HCT116 (cell line): ENCODE results near the gene HASPIN. TPM values are rescaled to one million over a fixed set of nuclear protein-coding genes. Genes with fewer than 3 reads are reported as not detected.

Experiments
- ATAC-seq: fragments of 200-7000 bp; cut with Tn5 transposase; 2 replicates; pipeline ENCODE4 v1.9.1; 2020; ENCODE audit warnings: mild to moderate bottlenecking, moderate library complexity
- BruUV-seq: library from RNA; stranded (reverse); fragments of 400-500 nt; replicated peaks from 2 replicates; lab custom pipeline; 2021; lab: Mats Ljungman, UMichigan
- CTCF ChIA-PET: fragments of 300-600 bp; sonication (Branson Sonifier 250); formaldehyde crosslinking; loops from one replicate; lab custom pipeline; 2021; ENCODE audit warnings: antibody characterized with exemption; lab: Charles Lee
- POLR2A ChIA-PET: fragments of 300-600, 350-600 bp; sonication (Branson Sonifier 250); formaldehyde crosslinking; loops from one replicate; lab custom pipeline; 2021; ENCODE audit warnings: antibody characterized with exemption; lab: Charles Lee
- RAD21 ChIA-PET, 2 experiments: fragments of 300-600 bp; sonication (Branson Sonifier 250); formaldehyde crosslinking; loops; one replicate each; lab custom pipeline; 2023; ENCODE audit warnings: low total read pairs in 2 of 2; ENCODE audit not compliant: uncharacterized antibody in 2 of 2, unreplicated experiment in 2 of 2, low non-redundant PET in 1 of 2; lab: Charles Lee
- DNase-seq: peaks from one replicate; pipeline ENCODE4 v3.0.0-alpha.2; 2010; ENCODE audit warnings: low read depth, low spot score
- H2AFZ ChIP-seq: fragments of 200-600 bp; shearing (Covaris generic), sonication (generic); 2 replicates; pipeline ENCODE4 v1.6.1; 2017; ENCODE audit warnings: low read depth, mixed run types, mixed read lengths, antibody characterized with exemption, low read length; ENCODE audit not compliant: poor library complexity, severe bottlenecking
- H3K27ac ChIP-seq: 2 replicates; pipeline ENCODE4 v1.5.1; 2012; ENCODE audit warnings: low read depth, low read length
- H3K27me3 ChIP-seq: fragments of 200-600 bp; sonication (generic); 2 replicates; pipeline ENCODE4 v1.6.1; 2016; ENCODE audit warnings: mixed run types, low read length, mixed read lengths; ENCODE audit not compliant: insufficient read depth
- H3K36me3 ChIP-seq, 2 experiments: fragments of 200-500 bp in 1 of 2; fragments of 200-600 bp in 1 of 2; sonication (Bioruptor generic) in 1 of 2; sonication (generic) in 1 of 2; 2 replicates each; pipeline versions ENCODE4 v1.5.1 to v1.6.1; 2014 to 2016; ENCODE audit warnings: low read length in 2 of 2, inconsistent platforms in 1 of 2, mixed read lengths in 1 of 2, mixed run types in 1 of 2; ENCODE audit not compliant: insufficient read depth in 2 of 2, control insufficient read depth in 1 of 2
- H3K4me1 ChIP-seq, 2 experiments: fragments of 200-600 bp in 1 of 2; sonication (generic) in 1 of 2; 2 replicates each; pipeline versions ENCODE4 v1.5.1 to v1.6.1; 2012 to 2017; ENCODE audit warnings: low read length in 2 of 2, inconsistent platforms in 1 of 2, mild to moderate bottlenecking in 1 of 2, mixed read lengths in 1 of 2, mixed run types in 1 of 2, moderate library complexity in 1 of 2; ENCODE audit not compliant: insufficient read depth in 2 of 2, control insufficient read depth in 1 of 2
- H3K4me2 ChIP-seq: fragments of 200-600 bp; sonication (generic); 2 replicates; pipeline ENCODE4 v1.6.1; 2017; ENCODE audit warnings: mixed run types, low read length, mixed read lengths
- H3K4me3 ChIP-seq, 2 experiments: fragments of 200-600 bp in 1 of 2; sonication (generic) in 1 of 2; replicated peaks in 1 of 2; 2 replicates each; pipeline ENCODE4 v1.5.1; 2011 to 2016; ENCODE audit warnings: low read length in 2 of 2, control low read depth in 1 of 2, low read depth in 1 of 2, mild to moderate bottlenecking in 1 of 2, mixed read lengths in 1 of 2, mixed run types in 1 of 2
- H3K79me2 ChIP-seq: fragments of 200-600 bp; sonication (generic); 2 replicates; pipeline ENCODE4 v1.6.1; 2017; ENCODE audit warnings: mild to moderate bottlenecking, mixed run types, low read length, moderate library complexity, mixed read lengths; ENCODE audit not compliant: insufficient read depth
- H3K9ac ChIP-seq: fragments of 200-600 bp; sonication (generic); 2 replicates; pipeline ENCODE4 v1.6.1; 2016; ENCODE audit warnings: low read length, mixed read lengths
- H3K9me2 ChIP-seq: fragments of 200-600 bp; sonication (generic), shearing (Covaris generic); 2 replicates; pipeline ENCODE4 v1.6.1; 2017; ENCODE audit warnings: mixed run types, mild to moderate bottlenecking, moderate library complexity; ENCODE audit not compliant: insufficient read depth
- H3K9me3 ChIP-seq, 2 experiments: fragments of 200-500 bp in 1 of 2; fragments of 200-600 bp in 1 of 2; sonication (Bioruptor generic) in 1 of 2; sonication (generic) in 1 of 2; 2 replicates each; pipeline ENCODE4 v1.6.1; 2014 to 2017; ENCODE audit warnings: low read length in 2 of 2, mixed read lengths in 2 of 2, inconsistent platforms in 1 of 2, low read depth in 1 of 2, mild to moderate bottlenecking in 1 of 2, mixed run types in 1 of 2, moderate library complexity in 1 of 2; ENCODE audit not compliant: control insufficient read depth in 1 of 2, insufficient read depth in 1 of 2
- H4K20me1 ChIP-seq: fragments of 200-600 bp; sonication (generic), shearing (Covaris generic); 2 replicates; pipeline ENCODE4 v1.6.1; 2017; ENCODE audit warnings: mixed run types, mild to moderate bottlenecking, moderate library complexity; ENCODE audit not compliant: insufficient read depth
- ATF3 ChIP-seq: IDR thresholded peaks from 2 replicates; pipeline ENCODE4 v1.6.1; 2012
- CBX3 ChIP-seq: IDR thresholded peaks from 2 replicates; pipeline ENCODE4 v1.6.1; 2012; ENCODE audit warnings: low read depth
- CTCF ChIP-seq, 3 experiments: fragments of 200-600 bp in 1 of 3; sonication (generic) in 1 of 3; IDR thresholded peaks in 2 of 3; conservative IDR thresholded peaks in 1 of 3; 2 replicates each; pipeline ENCODE4 v1.5.1; 2012 to 2017; ENCODE audit warnings: low read depth in 2 of 3, low read length in 2 of 3, antibody characterized with exemption in 1 of 3, borderline replicate concordance in 1 of 3, control low read depth in 1 of 3, mild to moderate bottlenecking in 1 of 3, mixed read lengths in 1 of 3, mixed run types in 1 of 3, moderate library complexity in 1 of 3; ENCODE audit not compliant: insufficient read depth in 1 of 3
- EGR1 ChIP-seq: IDR thresholded peaks from 2 replicates; pipeline ENCODE4 v1.6.1; 2012; ENCODE audit warnings: low read depth
- ELF1 ChIP-seq: IDR thresholded peaks from 2 replicates; pipeline ENCODE4 v1.6.1; 2012; ENCODE audit warnings: low read depth, borderline replicate concordance
- EZH2 ChIP-seq: fragments of 200-600 bp; sonication (generic); IDR thresholded peaks from 2 replicates; pipeline ENCODE4 v1.6.1; 2017; ENCODE audit warnings: antibody characterized with exemption, mixed run types
- FOSL1 ChIP-seq: IDR thresholded peaks from 2 replicates; pipeline ENCODE4 v1.6.1; 2012; ENCODE audit warnings: low read depth
- JUND ChIP-seq: IDR thresholded peaks from 2 replicates; pipeline ENCODE4 v1.6.1; 2012
- POLR2A ChIP-seq: IDR thresholded peaks from 2 replicates; pipeline ENCODE4 v1.7.0; 2011; ENCODE audit warnings: borderline replicate concordance; ENCODE audit not compliant: insufficient read depth, insufficient read length; ENCODE audit errors: extremely low read depth
- RAD21 ChIP-seq: IDR thresholded peaks from 2 replicates; pipeline ENCODE4 v1.6.1; 2012; ENCODE audit warnings: low read depth, mild to moderate bottlenecking
- SIN3A ChIP-seq: IDR thresholded peaks from 2 replicates; pipeline ENCODE4 v1.6.1; 2012; ENCODE audit warnings: low read depth
- SP1 ChIP-seq: IDR thresholded peaks from 2 replicates; pipeline ENCODE4 v1.6.1; 2012; ENCODE audit warnings: low read depth
- SRF ChIP-seq: IDR thresholded peaks from 2 replicates; pipeline ENCODE4 v1.6.1; 2012; ENCODE audit warnings: low read depth
- TCF7L2 ChIP-seq: IDR thresholded peaks from 2 replicates; pipeline ENCODE4 v1.7.0; 2011; ENCODE audit warnings: borderline replicate concordance, inconsistent platforms; ENCODE audit not compliant: insufficient read depth, insufficient read length; ENCODE audit errors: extremely low read depth
- YY1 ChIP-seq: IDR thresholded peaks from 2 replicates; pipeline ENCODE4 v1.6.1; 2011; ENCODE audit warnings: low read length, low read depth, moderate library complexity, mild to moderate bottlenecking; ENCODE audit not compliant: insufficient replicate concordance; ENCODE audit errors: extremely low read depth
- ZFX ChIP-seq: fragments of 450-650 bp; IDR thresholded peaks from 2 replicates; pipeline ENCODE4 v1.6.1; 2017
- intact Hi-C: fragments of 100-400 bp; cut with micrococcal nuclease; formaldehyde crosslinking; loops from 2 replicates; pipeline ENCODE4 v1.10.0; 2022
- total RNA-seq: library from RNA; stranded (reverse); gene quantifications from one replicate; pipeline ENCODE4 v1.2.1, GENCODE V29; 2021; ENCODE audit not compliant: unreplicated experiment
- TF ChIP-seq, protein P1 (sequence below): IDR thresholded peaks from 2 replicates; pipeline ENCODE4 v1.6.1; 2012
- TF ChIP-seq, protein P2 (sequence below): IDR thresholded peaks from 2 replicates; pipeline ENCODE4 v1.6.1; 2012; ENCODE audit warnings: low read depth
- TF ChIP-seq, protein P3 (sequence below): IDR thresholded peaks from 2 replicates; pipeline ENCODE4 v1.6.1; 2011; ENCODE audit warnings: mild to moderate bottlenecking, low read length, moderate library complexity; ENCODE audit not compliant: insufficient replicate concordance; ENCODE audit errors: extremely low read depth

The HASPIN gene
- total RNA-seq, 1 experiment from 2014 or later: 19.6 TPM

- no peak overlapping the region for H2AFZ ChIP-seq
- CTCF ChIA-PET: interaction anchor here (1.1 to 2.5 kb wide), 2 partner anchors 15 to 40 kb away, joined by 4 to 17 read pairs; no protein-coding TSS in a partner anchor
These were observed 987 bp upstream of the HASPIN start for GRCh38 chr17:3722716-3723115.

More at GRCh38 chr17:3722716-3723115, 987 bp upstream of the HASPIN start:
- DNase-seq (no peak), ATAC-seq (no peak)
- H3K9me2 ChIP-seq: no peaks in the 10 kb centered on the region
- H3K27me3 ChIP-seq: no peaks in the 10 kb centered on the region
- peaks cover 8 to 37% of the 10 kb centered on the region in 2 experiments for H3K4me1 ChIP-seq
- ChIA-PET POLR2A (interaction anchor here (1.3 kb wide), 1 partner anchor 12 kb away, joined by 4 read pairs; no protein-coding TSS in a partner anchor), RAD21 (no interaction called here)
- H4K20me1 ChIP-seq: peaks cover 4% of the 10 kb centered on the region; the same call in 1 of the 2 replicates
- peak overlapping the region; percentile 87 for H3K9ac ChIP-seq
- peaks cover 49% of the 10 kb centered on the region for H3K79me2 ChIP-seq
- peak overlapping the region; percentile 70 for H3K27ac ChIP-seq
- peak overlapping the region; percentile 93 to 96 for H3K4me3 ChIP-seq
- no peaks in the 10 kb centered on the region for H3K9me3 ChIP-seq
- H3K36me3 ChIP-seq: peaks cover 13 to 19% of the 10 kb centered on the region in 2 experiments; a peak in 3 of 4 replicates
- no TSS peak for BruUV-seq
- peak overlapping the region; percentile 88 for H3K4me2 ChIP-seq
- intact Hi-C loops: no loop called here
- TF ChIP-seq SIN3A (no peak), YY1 (no peak), EZH2 (no peak), CTCF (IDR thresholded peaks at IDR 0.05 in 2 of 3, conservative IDR thresholded peaks at IDR 0.05 in 1 of 3; ENCODE audit: borderline replicate concordance in 1 of 3, insufficient read depth in 1 of 3, low read depth in 2 of 3, low read length in 2 of 3) (no peak), EGR1 (no peak), JUND (no peak), ELF1 (no peak), RAD21 (no peak), ATF3 (no peak), SP1 (no peak), POLR2A (no peak), SRF (no peak), FOSL1 (no peak), TCF7L2 (no peak), ZFX (no peak), CBX3 (no peak)
- TF ChIP-seq, protein P1, sequence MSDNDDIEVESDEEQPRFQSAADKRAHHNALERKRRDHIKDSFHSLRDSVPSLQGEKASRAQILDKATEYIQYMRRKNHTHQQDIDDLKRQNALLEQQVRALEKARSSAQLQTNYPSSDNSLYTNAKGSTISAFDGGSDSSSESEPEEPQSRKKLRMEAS: no peak
- TF ChIP-seq, protein P2, sequence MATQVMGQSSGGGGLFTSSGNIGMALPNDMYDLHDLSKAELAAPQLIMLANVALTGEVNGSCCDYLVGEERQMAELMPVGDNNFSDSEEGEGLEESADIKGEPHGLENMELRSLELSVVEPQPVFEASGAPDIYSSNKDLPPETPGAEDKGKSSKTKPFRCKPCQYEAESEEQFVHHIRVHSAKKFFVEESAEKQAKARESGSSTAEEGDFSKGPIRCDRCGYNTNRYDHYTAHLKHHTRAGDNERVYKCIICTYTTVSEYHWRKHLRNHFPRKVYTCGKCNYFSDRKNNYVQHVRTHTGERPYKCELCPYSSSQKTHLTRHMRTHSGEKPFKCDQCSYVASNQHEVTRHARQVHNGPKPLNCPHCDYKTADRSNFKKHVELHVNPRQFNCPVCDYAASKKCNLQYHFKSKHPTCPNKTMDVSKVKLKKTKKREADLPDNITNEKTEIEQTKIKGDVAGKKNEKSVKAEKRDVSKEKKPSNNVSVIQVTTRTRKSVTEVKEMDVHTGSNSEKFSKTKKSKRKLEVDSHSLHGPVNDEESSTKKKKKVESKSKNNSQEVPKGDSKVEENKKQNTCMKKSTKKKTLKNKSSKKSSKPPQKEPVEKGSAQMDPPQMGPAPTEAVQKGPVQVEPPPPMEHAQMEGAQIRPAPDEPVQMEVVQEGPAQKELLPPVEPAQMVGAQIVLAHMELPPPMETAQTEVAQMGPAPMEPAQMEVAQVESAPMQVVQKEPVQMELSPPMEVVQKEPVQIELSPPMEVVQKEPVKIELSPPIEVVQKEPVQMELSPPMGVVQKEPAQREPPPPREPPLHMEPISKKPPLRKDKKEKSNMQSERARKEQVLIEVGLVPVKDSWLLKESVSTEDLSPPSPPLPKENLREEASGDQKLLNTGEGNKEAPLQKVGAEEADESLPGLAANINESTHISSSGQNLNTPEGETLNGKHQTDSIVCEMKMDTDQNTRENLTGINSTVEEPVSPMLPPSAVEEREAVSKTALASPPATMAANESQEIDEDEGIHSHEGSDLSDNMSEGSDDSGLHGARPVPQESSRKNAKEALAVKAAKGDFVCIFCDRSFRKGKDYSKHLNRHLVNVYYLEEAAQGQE: no peak
- TF ChIP-seq, protein P3, sequence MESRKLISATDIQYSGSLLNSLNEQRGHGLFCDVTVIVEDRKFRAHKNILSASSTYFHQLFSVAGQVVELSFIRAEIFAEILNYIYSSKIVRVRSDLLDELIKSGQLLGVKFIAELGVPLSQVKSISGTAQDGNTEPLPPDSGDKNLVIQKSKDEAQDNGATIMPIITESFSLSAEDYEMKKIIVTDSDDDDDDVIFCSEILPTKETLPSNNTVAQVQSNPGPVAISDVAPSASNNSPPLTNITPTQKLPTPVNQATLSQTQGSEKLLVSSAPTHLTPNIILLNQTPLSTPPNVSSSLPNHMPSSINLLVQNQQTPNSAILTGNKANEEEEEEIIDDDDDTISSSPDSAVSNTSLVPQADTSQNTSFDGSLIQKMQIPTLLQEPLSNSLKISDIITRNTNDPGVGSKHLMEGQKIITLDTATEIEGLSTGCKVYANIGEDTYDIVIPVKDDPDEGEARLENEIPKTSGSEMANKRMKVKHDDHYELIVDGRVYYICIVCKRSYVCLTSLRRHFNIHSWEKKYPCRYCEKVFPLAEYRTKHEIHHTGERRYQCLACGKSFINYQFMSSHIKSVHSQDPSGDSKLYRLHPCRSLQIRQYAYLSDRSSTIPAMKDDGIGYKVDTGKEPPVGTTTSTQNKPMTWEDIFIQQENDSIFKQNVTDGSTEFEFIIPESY: no peak
